HG02588 (cell line): ENCODE results near the gene MOXD1.
"Not testable (repeated sequence)": the region's sequence is repeated elsewhere in the genome, so short reads cannot be mapped to it uniquely, and the experiment has no call there.

Experiments used
- ATAC-seq: cut with Tn5 transposase; IDR thresholded peaks from one replicate; pipeline ENCODE4 v1.9.1; 2021; ENCODE audit warnings: mild to moderate bottlenecking, moderate library complexity; ENCODE audit not compliant: unreplicated experiment

The MOXD1 gene

GRCh38 chr6:132285004-132285780, 116.1 kb downstream of the MOXD1 start:
- ATAC-seq, result no peak

GRCh38 chr6:132282696-132283095, 118.6 kb downstream of the MOXD1 start:
- no peak for ATAC-seq

- no peak for ATAC-seq
Observed at GRCh38 chr6:132280436-132280835, 120.8 kb downstream of the MOXD1 start.

- ATAC-seq, result peak; percentile 89
Observed at GRCh38 chr6:132279592-132280139, 121.6 kb downstream of the MOXD1 start.

GRCh38 chr6:132275066-132275970, 126.0 kb downstream of the MOXD1 start:
- ATAC-seq, result no peak

GRCh38 chr6:132272776-132273175, 128.5 kb downstream of the MOXD1 start:
- ATAC-seq, result no peak

- no peak for ATAC-seq
Observed at GRCh38 chr6:132270726-132271402, 130.4 kb downstream of the MOXD1 start.

- not testable (repeated sequence) for ATAC-seq
Observed at GRCh38 chr6:132268666-132269065, 132.6 kb downstream of the MOXD1 start.

GRCh38 chr6:132268209-132268608, 133.1 kb downstream of the MOXD1 start:
- no peak for ATAC-seq

GRCh38 chr6:132265451-132266097, 135.7 kb downstream of the MOXD1 start:
- no peak for ATAC-seq

GRCh38 chr6:132264021-132264500, 137.2 kb downstream of the MOXD1 start:
- ATAC-seq, result no peak

- no peak for ATAC-seq
Observed at GRCh38 chr6:132261354-132261753, 139.9 kb downstream of the MOXD1 start.

- ATAC-seq, result no peak
Observed at GRCh38 chr6:132259070-132259469, 142.2 kb downstream of the MOXD1 start.

GRCh38 chr6:132257561-132257960, 143.7 kb downstream of the MOXD1 start:
- ATAC-seq, result no peak

- no peak for ATAC-seq
Observed at GRCh38 chr6:132256457-132256856, 144.8 kb downstream of the MOXD1 start.

GRCh38 chr6:132253906-132254305, 147.4 kb downstream of the MOXD1 start:
- no peak for ATAC-seq

GRCh38 chr6:132253211-132253610, 148.1 kb downstream of the MOXD1 start:
- ATAC-seq, result no peak

- ATAC-seq, result no peak
Observed at GRCh38 chr6:132252113-132252512, 149.2 kb downstream of the MOXD1 start.

GRCh38 chr6:132251711-132252110, 149.6 kb downstream of the MOXD1 start:
- no peak for ATAC-seq

- ATAC-seq, result no peak
Observed at GRCh38 chr6:132247381-132248159, 153.7 kb downstream of the MOXD1 start.
